ENCODE measurements around the gene SMS. TPM values are rescaled to one million over a fixed set of nuclear protein-coding genes. Genes with fewer than 3 reads are reported as not detected.

SMS gene
- total RNA-seq, 1 donor from 2014 or later = 161 TPM

- TF ChIP-seq CTCF (IDR thresholded peaks at IDR 0.05; ENCODE audit: unreplicated experiment) = no peak
- peaks cover 3% of the 10 kb centered on the region for H3K27me3 Mint-ChIP-seq (ENCODE audit: unreplicated experiment)
- H3K36me3 Mint-ChIP-seq (ENCODE audit: low read depth, unreplicated experiment) = peaks cover 10% of the 10 kb centered on the region
- no peak for DNase-seq (ENCODE audit: low spot score)
- peak overlapping the region; percentile 87 for H3K4me3 Mint-ChIP-seq (ENCODE audit: unreplicated experiment)
- H3K27ac Mint-ChIP-seq (ENCODE audit: unreplicated experiment) = peak overlapping the region; percentile 79
- H3K4me1 Mint-ChIP-seq (ENCODE audit: unreplicated experiment) = peaks cover 39% of the 10 kb centered on the region
- no peaks in the 10 kb centered on the region for H3K9me3 Mint-ChIP-seq (ENCODE audit: unreplicated experiment)
Measured at GRCh38 chrX:21943460-21944135, 3.1 kb downstream of the SMS start.

- DNase-seq (ENCODE audit: low spot score) = no peak
- no peak overlapping the region for H3K27ac Mint-ChIP-seq (ENCODE audit: unreplicated experiment)
- H3K4me3 Mint-ChIP-seq (ENCODE audit: unreplicated experiment) = no peak overlapping the region
- no peaks in the 10 kb centered on the region for H3K9me3 Mint-ChIP-seq (ENCODE audit: unreplicated experiment)
- peaks cover 3% of the 10 kb centered on the region for H3K27me3 Mint-ChIP-seq (ENCODE audit: unreplicated experiment)
- H3K4me1 Mint-ChIP-seq (ENCODE audit: unreplicated experiment) = peaks cover 39% of the 10 kb centered on the region
- no peak for TF ChIP-seq CTCF (IDR thresholded peaks at IDR 0.05; ENCODE audit: unreplicated experiment)
- peaks cover 10% of the 10 kb centered on the region for H3K36me3 Mint-ChIP-seq (ENCODE audit: low read depth, unreplicated experiment)
Measured at GRCh38 chrX:21944136-21944615, 3.7 kb downstream of the SMS start.

- no peaks in the 10 kb centered on the region for H3K27me3 Mint-ChIP-seq (ENCODE audit: unreplicated experiment)
- H3K4me3 Mint-ChIP-seq (ENCODE audit: unreplicated experiment) = no peak overlapping the region
- no peak for TF ChIP-seq CTCF (IDR thresholded peaks at IDR 0.05; ENCODE audit: unreplicated experiment)
- H3K27ac Mint-ChIP-seq (ENCODE audit: unreplicated experiment) = peak overlapping the region; percentile 75
- DNase-seq (ENCODE audit: low spot score) = no peak
- H3K36me3 Mint-ChIP-seq (ENCODE audit: low read depth, unreplicated experiment) = peaks cover 8% of the 10 kb centered on the region
- no peaks in the 10 kb centered on the region for H3K9me3 Mint-ChIP-seq (ENCODE audit: unreplicated experiment)
- peaks cover 49% of the 10 kb centered on the region for H3K4me1 Mint-ChIP-seq (ENCODE audit: unreplicated experiment)
Measured at GRCh38 chrX:21946925-21947641, 6.6 kb downstream of the SMS start.

- H3K4me1 Mint-ChIP-seq (ENCODE audit: unreplicated experiment) = peaks cover 49% of the 10 kb centered on the region
Measured at GRCh38 chrX:21947671-21948070, 7.2 kb downstream of the SMS start.

More at GRCh38 chrX:21947671-21948070, 7.2 kb downstream of the SMS start:
- no peaks in the 10 kb centered on the region for H3K9me3 Mint-ChIP-seq (ENCODE audit: unreplicated experiment)
- TF ChIP-seq CTCF (IDR thresholded peaks at IDR 0.05; ENCODE audit: unreplicated experiment) = no peak
- no peaks in the 10 kb centered on the region for H3K27me3 Mint-ChIP-seq (ENCODE audit: unreplicated experiment)
- DNase-seq (ENCODE audit: low spot score) = no peak
- peak overlapping the region; percentile 75 for H3K27ac Mint-ChIP-seq (ENCODE audit: unreplicated experiment)
- peaks cover 4% of the 10 kb centered on the region for H3K36me3 Mint-ChIP-seq (ENCODE audit: low read depth, unreplicated experiment)
- peak overlapping the region; percentile 80 for H3K4me3 Mint-ChIP-seq (ENCODE audit: unreplicated experiment)

All from endothelial cell (in vitro differentiated cells).